Activated CD4-positive, alpha-beta T cell treated with anti-CD3 and anti-CD28 coated beads for 1 hour (primary cell): ENCODE data around the gene NR2F6.
"Not testable (repeated sequence)": the region's sequence is repeated elsewhere in the genome, so short reads cannot be mapped to it uniquely, and the experiment has no call there.

Source experiments
- DNase-seq: peaks from one replicate; pipeline ENCODE4 v3.0.0-alpha.2; 2020

Gene NR2F6

DNA sequence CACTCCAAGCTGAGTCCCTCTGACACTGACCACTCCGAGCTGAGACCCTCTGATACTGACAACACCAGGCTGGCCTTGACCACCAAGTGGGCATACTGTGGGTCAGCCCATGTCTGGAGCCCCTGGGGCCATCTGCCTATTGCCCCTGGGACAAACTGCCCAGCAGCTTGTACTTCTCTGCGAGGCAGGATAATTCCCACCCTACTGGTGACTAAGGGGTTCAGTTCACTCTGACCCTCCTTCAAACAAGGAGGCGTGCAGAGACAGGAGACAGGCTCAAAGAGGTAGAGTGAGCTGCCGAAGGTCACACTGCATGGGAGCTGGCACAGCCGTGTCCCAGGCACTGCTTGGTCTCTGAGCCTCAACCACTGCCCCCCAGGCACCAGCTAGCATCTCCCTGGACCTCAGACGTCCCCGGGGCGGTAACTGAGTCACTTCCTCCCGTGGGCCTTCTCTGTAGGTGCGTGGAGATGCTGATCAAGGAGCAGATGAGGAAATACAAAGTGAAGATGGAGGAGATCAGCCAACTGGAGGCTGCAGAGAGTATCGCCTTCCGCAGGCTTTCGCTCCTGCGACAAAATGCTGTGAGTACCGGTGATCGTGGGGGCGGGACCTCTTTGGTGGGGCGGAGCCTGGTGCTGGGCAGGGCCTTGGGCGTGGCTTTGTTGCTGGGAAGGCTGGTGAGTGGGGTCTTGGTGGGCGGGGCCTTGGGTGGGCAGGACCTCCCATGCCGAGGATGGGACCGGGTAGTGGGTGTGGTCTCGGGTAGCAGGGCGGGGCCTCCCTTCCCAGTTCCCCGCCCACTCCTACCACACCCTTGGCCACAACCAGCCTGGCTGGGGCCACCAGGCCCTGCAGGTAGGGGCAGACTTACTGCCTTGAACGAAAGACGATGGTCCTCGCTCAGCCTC lies 36.3 kb downstream of the NR2F6 start:
- no peak for DNase-seq

DNA sequence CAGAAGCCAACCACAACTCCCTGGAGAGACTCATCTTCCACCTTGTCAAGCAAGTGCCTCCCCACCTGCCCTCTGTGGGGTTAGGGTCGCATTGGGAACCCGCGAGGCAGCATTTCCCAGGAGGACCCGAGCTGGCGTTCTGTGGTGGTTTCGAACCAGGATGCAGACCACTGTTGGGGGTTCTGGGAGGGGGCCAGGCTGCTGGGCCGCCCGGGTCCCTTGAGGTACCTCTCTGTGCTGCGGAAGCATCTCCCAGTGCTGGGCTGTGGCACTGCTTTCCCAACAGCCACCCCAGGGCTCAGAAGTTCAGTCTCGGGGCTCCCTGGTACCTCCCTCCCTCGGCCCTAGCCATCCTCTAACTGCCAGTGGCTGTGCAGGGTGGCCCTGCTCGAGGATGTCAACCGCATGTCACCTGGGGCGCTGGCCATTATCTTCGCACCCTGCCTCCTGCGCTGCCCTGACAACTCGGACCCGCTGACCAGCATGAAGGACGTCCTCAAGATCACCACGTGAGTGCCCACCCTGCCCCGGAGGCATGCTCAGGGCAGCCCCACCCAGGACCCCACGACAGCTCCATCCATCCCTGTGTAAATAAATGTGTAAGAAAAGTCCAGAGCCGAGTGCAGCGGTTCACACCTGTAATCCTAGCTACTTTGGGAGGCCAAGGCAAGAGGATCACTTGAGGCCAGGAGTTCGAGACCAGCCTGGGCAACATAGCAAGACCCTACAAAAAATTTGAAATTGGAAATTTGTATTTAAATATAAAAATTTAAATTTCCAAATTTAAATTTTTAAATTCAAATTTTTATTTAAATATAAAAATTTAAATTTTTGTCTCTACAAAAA lies 38.8 kb downstream of the NR2F6 start:
- DNase-seq: no peak

DNA sequence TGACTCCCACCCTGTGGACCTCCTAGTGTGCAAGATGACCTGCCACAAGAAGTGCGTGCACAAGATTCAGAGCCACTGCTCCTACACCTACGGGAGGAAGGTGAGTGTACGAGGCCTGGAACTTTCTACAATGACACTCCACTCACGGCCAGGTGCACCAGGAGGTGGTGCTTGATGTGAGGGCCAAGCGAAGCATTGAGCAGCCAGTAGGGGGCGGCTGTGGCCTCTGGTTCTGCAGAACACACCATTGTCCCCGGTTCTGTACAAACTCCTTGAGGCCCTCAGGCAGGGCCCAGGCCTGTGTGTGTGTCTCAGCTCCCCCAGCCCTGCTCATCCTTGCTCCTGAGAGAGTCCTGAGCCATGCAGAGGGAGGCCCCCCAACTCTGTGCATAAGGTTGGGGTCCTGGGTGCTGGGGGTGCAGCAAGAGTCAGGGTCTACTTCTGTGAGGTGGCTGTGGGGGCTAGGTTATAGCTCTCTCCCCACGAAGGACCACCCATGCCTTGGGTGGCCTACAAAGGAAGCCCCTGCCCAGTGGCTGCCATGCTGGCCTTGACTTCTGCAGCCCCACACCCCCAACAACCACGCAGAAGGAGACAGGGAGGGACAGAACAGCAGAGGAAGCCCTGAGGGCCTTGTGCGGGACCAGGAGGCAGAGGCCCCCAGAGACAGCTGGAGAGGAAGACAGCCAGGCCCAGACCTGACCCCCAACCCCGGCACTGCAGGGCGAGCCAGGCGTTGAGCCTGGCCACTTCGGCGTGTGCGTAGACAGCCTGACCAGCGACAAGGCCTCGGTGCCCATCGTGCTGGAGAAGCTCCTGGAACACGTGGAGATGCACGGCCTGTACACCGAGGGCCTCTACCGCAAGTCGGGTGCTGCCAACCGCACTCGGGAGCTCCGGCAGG lies 40.2 kb downstream of the NR2F6 start:
- peak; percentile 52 for DNase-seq

DNA sequence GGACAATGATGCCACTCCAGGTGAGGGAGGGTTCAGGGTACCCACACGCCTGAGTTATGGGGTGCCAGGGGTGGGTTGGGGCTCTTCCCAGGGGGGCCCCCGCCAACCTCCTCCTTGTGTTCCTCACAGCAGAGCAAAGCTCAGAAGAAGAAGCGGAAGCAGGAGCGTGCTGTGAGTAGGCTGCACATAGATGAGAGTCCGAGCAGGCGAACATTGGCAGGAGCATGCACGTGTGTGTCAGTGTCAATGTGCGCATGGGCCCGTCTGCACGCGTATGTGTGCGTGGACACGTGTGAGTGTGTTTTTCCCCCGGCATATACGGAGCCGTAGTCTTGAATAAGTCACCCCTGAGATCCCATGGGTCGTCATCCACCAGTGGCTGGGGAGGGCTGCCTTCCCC lies 43.0 kb downstream of the NR2F6 start:
- no peak for DNase-seq

DNA sequence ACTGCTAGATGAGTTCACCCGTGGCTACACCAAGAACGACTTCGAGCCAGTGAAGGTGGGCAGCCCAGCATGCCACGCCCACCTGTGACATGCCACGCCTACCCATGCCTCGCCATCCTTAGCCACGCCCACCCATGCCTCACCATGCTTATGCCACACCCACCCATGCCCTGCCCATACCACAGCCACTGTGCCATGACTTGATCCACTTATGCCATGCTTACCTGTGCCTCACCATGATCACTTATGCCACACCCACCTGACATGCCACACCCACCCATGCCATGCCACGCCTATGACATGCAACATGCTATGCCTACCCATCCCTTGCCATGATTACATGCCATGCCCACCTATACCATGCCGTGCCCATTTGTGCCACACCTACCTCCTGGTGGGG lies 43.5 kb downstream of the NR2F6 start:
- no peak for DNase-seq

DNA sequence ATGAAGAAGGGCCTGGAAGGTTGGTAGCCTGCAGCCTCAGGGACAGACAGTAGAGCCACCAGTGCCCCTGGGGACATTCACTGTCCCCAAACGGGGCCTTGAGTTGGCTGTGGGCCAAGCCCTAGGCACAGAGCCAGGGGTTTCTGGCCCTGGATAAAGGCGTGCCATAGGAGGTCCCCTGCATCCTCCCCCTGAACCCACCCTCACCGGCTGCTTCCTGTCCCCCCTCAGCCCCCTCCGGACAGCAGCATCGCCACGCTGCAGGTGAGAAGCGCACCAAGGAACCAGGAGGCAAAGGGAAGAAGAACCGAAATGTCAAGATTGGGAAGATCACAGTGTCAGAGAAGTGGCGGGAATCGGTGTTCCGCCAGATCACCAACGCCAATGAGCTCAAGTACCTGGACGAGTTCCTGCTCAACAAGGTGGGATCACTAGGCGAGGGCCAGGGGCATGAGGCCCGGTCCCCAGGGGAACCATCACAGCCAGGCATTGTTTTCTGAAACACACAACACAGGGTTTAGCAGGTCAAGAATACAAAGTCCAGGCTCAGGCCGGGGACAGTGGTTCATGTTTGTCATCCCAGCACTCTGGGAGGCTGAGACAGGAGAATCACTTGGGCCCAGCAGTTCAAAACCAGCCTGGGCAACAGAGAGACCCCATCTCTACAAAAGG lies 45.2 kb downstream of the NR2F6 start:
- no peak for DNase-seq

DNA sequence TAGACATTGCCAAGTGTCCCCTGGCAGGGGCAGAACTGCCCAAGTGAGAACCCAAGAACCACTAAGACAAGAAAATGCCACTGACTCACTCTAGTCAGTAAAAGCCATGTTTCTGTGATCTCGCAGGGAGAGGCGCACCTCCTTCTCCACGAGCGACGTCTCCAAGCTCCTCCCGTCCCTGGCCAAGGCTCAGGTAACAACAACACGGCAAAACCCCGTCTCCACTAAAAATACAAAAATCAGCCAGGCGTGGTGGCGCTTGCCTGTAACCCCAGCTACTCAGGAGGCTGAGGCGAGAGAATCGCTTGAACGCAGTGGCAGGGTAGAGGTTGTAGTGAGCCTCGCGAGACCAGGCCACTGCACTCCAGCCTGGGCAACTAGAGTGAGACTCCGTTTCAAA lies 48.1 kb downstream of the NR2F6 start:
- DNase-seq: no peak

DNA sequence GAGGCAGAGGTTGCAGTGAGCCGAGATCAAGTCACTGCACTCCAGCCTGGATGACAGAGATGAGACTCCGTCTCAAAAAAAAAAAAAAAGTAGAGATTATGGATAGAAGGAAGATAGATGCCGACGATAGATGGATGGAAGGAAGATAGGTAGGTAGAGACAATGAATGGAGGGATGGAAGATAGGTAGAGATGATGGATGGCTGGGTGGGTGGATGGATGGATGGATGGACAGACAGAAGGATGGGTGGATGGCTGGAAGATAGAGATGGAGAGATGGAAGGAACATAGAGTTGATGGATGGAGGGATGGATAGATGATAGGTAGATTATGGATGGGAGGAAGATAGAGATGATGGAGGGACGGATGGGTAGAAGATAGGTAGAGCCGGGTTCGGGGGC lies 49.1 kb downstream of the NR2F6 start:
- no peak for DNase-seq

DNA sequence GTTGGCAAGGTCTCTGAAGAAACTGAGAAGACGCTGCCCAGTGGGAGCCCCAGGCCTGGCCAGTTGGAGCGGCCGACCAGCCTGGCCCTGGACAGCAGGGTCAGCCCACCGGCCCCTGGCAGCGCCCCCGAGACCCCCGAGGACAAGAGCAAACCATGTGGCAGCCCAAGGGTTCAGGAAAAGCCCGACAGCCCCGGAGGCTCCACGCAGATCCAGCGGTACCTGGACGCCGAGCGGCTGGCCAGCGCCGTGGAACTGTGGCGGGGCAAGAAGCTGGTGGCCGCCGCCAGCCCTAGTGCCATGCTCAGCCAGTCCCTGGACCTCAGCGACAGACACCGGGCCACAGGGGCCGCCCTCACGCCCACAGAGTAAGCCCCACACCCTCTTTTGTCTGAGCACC lies 50.6 kb downstream of the NR2F6 start:
- DNase-seq: no peak

DNA sequence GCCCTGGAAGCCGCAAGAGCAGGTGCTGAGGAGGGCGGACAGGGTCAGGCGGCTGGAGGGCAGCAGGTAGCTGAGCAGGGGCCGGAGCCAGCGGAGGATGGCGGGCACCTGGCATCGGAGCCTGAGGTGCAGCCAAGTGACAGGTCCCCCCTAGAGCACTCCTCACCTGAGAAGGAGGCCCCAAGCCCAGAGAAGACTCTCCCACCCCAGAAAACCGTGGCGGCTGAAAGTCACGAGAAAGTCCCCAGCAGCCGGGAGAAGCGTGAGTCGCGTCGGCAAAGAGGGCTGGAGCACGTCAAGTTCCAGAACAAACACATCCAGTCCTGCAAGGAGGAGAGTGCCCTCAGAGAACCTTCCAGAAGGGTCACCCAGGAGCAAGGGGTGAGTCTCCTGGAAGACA lies 51.1 kb downstream of the NR2F6 start:
- DNase-seq: no peak

DNA sequence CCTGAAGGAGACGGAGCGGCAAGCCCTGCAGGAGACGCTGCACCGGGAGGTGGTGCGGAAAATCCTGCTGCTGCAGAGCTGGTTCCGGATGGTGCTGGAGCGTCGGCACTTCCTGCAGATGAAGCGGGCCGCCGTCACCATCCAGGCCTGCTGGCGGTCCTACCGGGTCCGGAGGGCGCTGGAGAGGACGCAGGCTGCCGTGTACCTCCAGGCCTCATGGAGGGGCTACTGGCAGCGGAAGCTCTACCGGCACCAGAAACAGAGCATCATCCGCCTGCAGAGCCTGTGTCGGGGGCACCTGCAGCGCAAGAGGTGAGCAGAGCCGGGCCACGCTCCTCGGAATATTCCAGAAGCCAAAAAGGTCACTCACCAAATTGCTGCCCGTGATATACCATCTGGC lies 53.0 kb downstream of the NR2F6 start:
- no peak for DNase-seq

DNA sequence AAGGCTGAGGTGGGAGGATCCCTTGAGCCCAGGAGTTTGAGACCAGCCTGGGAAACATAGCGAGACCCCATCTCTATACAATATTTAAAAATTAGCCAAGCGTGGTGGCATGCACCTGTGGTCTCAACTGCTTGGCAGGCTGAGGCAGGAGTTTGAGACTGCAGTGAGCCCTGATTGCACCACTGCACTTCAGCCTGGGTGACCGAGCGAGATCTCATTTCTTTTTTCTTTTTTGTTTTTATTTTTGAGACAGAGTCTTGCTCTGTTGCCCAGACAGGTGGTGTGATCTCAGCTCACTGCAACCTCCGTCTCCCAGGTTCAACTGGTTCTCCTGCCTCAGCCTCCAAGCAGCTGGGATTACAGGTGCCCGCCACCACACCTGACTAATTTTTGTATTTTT lies 54.0 kb downstream of the NR2F6 start:
- not testable (repeated sequence) for DNase-seq

DNA sequence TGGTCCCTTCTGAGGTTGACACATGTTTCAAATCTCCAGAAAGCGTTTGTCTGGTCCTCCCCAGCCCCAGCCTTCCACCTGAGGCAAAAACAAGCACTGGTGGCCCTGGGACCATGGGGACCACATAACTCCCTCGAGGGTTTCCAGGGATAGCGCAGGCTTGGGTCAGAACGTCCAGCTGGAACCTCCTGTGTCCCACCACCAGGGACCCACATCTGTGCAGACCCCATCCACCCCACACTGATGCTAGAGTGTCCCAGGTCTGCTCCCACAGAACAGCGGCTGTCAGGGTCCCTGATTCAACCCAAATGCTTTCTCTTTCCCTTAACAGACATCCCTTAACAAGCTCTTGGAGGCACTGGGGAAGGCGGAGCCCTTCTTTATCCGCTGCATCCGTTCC lies 60.1 kb downstream of the NR2F6 start:
- no peak for DNase-seq

DNA sequence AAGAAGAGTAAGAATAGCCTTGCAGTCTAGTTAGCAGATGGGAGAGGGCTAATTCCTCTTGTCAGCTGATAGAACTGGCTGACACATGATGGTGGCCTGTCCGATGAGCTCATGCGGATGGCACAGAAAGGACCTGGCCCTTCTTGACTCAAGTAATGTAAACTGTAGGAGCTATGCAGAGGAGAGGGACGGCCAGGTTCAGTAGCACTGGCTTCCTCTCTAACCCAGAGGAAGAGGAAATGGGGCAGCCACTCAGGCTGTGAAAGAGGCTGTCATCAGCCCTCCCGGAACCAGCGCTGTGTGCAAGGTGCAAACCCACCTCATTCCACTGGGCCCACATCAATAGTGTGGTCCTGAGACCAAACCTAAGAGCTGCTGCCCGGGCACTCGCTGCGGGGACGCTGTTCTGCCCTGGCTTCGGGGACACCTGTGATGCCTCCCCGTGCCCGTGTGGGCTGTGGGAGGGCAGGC lies 61.3 kb downstream of the NR2F6 start:
- peak; percentile 29 for DNase-seq

DNA sequence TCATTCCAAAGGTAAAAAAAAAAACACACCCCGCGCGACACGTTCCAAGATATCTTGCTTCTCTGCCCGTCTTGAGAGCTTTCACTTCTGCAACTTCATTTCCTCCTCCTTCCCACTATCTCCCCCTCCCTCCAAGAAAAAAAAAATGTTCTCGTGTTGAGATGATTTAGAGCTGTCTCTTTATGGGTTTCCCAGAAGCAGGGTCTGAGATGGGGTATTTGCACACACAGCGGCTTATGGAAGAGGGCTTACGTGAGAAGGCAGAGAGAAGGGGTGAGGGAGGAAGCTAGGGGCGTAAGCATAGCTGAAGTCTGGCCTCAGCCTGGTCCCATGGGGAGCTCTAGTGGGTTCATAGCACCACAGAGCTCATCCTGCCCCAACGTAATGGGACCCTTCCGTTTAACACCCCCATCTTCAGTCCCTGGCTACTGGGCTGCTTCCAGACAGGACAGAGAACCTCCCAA lies 61.8 kb downstream of the NR2F6 start:
- no peak for DNase-seq

DNA sequence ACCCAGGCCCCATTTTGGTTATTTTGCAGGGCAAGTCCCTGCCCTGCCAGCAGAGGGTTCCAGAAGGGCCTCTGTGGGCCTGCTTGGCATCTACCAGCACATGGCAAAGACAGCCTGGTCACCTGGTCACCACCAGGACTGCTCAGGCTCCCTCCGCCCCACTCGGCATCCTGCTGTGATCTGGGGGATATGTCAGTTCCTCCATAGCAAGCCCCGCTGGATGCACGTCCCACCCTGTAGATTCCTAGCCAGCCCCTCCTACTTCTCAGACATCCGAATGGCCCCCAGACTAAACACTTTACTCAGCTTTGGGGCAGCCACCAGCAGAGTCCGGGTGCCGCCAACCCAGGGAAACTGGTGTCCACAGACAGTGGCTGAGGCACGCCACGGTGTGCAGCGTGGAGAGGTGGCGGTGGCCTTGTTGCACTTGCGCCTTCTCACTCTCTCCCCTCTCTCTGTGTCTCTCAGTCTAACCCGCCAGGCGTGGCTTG lies 62.4 kb downstream of the NR2F6 start:
- DNase-seq: no peak
